GM19193 (cell line): ENCODE measurements around the gene PRSS58.

ENCODE experiments used
- POLR2A ChIP-seq: IDR thresholded peaks from 4 replicates; pipeline ENCODE4 v1.6.1; 2011; ENCODE audit not compliant: insufficient read depth, insufficient read length; ENCODE audit errors: extremely low read depth

The PRSS58 gene

GRCh38 chr7:142248166-142249160 lies 9.4 kb downstream of the PRSS58 start:
- no peak for TF ChIP-seq POLR2A

- TF ChIP-seq POLR2A, result no peak
Observed at GRCh38 chr7:142243823-142244222, 14.0 kb downstream of the PRSS58 start.

- TF ChIP-seq POLR2A, result no peak
Observed at GRCh38 chr7:142240546-142240945, 17.3 kb downstream of the PRSS58 start.

- no peak for TF ChIP-seq POLR2A
Observed at GRCh38 chr7:142231716-142232115, 26.1 kb downstream of the PRSS58 start.

- no peak for TF ChIP-seq POLR2A
Observed at GRCh38 chr7:142228537-142229104, 29.2 kb downstream of the PRSS58 start.
